TTC549 (cell line): Measurements from ENCODE around the gene ME3.
"Not testable (repeated sequence)": the region's sequence is repeated elsewhere in the genome, so short reads cannot be mapped to it uniquely, and the experiment has no call there.

ENCODE experiments used
- FAIRE-seq: peaks from 2 replicates; lab custom pipeline; 2012; peaks lifted over from hg19 to GRCh38; lab: Jason Lieb, UNC

The ME3 gene

GRCh38 chr11:86587264-86588193, 84.9 kb downstream of the ME3 start:
- no peak for FAIRE-seq

- no peak for FAIRE-seq
These were observed 86.1 kb downstream of the ME3 start for GRCh38 chr11:86586307-86586706.

- FAIRE-seq = no peak
These were observed 89.5 kb downstream of the ME3 start for GRCh38 chr11:86582898-86583297.

DNA sequence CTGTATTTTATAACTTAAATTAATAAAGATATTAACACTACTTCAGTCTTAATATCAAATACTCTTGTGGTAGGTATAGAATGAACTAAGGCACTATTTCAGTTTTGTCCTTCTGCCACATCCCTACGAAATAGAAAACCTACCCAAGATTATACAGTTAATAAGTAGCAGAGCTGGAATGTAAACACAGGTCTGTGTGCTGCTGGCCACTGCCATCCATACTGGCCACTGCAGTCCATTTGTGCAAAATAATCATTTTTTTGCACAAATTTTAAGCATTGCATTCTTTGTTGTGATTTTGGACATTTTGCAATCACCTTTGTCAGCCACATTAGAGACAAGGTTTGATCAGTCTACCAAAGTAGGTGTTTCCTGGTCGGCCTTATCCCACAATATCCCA, 91.9 kb downstream of the ME3 start:
- no peak for FAIRE-seq

DNA sequence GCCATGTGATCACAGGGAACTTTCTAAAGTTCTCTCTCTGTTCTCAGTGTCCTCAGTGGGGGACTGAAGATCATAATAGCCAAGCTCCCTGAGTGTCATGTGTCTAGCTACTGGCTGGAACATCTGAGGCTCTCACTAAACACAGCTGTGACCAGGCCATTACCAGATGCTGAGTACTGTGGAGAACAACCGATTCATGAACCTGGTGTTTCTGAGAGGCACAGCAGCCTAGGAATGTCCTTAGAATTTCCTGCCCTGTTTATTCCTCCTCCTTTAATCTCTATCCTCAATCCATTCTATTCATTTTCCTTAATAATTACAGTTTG, 93.0 kb downstream of the ME3 start:
- FAIRE-seq = no peak

DNA sequence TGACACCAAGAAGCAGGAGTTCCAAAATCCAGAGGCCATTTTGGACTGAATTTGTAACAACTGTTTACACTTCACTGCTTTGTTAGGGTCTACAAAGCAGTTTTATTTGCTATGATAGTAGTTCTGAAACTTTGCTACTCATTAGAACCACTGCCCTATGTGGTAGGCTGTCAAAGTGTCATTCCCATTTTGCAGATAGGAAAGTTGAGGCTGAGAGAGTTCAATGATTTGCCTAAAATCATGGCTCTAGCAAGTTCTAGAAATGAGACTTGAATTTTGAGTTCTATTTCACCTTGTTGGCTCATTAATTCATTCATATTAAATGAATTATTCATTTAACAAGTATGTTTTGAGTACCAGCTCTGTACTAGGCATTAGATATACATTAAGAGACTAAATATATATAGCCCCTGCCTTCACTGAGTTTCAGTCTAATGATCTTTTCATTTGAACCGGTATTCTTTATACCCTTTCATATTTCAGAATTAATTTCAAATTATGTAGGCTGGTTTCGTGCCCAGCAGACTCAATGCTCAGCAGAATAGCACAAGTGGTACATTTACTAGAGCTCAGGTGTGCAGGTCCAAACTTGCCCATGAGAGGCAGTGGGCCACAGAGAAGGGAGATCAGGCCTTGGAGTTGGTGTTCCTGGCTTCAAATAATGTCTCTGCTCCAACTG, 93.5 kb downstream of the ME3 start:
- FAIRE-seq = no peak

DNA sequence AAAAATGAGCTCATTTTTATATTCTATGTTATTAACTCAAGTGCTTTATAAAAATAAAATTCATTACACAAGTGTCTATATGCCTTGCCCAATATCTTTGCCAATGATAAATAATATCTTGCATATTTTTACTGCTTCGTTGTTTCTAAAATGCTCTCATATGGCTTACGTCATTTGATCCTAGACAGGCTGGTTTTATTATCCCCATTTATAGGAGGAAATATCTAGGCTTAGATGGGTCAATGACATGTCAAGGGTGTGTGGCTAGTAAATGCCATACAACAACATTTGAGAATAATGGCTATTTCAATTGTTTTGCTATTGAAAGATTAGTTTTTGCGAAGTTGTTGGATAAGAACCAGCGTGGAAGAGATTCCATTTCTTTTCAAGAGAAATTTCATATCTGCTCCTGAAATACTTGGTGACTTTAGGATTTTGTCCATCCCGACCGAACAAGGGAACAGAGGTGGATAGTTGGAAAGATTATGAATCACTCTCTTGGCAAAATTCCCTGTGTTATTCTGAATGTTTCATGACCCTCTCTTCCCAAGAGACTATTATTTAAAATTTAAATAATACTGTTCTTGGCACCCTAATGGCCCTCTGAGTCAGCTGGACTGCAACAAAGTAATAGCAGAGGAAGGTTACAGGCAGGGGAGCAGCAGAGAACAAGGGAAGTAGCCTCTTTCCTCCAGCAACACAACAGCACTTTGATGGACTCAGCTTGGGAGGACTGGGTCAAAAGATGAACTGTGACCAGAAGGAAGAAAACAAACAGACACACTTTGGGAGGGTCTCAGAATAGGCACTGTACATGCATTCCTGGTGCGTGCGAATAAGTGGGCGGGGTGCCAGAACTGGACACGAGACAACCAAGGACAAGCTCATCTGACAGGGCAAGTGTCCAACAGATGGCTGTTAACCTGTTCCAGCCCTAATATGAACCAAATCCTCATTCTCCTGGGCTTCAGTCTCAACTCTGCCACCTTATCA, 94.5 kb downstream of the ME3 start:
- no peak for FAIRE-seq

DNA sequence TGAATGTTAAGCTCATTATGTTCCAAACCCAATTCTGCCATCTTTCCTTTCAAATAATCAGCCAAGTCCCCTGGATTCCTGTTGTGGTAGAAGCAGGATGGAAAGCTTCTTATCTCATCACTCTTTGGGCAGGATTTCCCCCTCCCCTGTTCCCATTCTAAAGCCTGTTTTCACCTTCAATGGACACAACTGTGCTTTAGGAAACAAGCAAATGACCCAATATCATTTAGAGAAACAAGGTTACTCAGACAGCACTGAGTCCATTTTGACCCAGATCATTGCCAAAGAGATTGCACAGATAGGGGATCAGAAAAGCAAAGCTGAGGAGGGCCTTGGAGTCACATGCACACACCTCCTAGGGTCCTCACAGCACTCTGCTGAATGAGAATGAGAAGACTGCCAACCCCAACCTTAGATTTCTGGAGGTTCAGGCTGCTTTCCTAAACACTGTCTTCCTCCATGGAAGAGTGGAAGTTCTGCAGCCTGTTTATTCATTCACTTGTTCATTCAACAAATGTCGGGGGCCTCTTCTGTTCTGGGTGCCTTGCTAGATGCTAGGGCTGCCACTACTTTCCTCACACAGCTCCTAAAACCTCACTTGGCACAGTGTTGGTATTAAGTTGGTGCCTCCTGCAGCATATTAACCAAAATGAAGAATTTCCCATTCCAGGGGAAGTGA, 95.3 kb downstream of the ME3 start:
- FAIRE-seq = no peak

DNA sequence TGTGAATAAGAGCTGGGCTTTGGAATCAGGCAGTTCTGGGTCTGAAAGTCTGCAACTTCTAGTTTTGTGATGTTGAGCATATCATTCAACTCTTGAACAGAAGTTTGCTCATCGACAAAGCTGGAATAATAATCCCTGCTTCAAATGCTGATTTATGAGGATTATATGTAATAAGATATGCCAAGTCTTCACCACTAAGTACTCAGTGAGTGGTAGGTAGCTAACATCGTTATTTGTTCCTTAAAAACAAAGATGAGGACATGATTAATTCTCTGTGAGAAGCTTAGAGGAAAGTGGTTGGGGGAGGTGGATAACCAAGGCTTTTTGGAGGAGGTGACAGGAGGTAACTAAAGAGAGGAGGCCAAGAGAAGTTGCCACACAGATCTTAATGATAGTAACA, 96.5 kb downstream of the ME3 start:
- no peak for FAIRE-seq

DNA sequence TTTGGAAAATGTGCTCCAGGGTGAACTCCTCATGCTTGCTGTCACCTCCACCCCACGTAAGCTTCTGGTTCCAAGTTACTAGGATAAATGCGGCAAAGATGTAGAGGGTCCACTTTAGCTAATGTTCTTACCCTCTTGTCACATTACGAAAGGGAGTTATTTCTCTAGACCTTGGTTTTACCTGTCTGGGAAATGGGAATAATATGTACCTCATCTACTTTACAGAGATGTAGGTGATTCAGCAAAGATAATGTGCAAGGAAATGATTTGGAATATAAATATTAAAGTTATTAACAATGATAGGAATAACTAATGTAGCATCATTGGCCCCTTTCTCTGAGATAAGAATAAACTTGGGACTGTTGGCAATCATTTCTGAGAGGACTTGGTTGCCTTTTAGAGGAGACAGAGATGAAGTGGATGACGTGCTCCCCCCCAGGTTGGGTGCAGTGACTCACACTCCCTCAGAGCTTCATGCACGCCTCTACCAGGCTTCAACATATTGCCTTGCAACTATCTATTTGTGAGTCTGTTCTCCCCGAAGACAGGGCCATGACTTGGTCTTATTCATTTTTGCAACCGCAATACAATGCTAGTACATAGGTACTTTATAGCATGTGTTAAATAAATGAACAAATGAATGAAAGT, 97.1 kb downstream of the ME3 start:
- FAIRE-seq = no peak

DNA sequence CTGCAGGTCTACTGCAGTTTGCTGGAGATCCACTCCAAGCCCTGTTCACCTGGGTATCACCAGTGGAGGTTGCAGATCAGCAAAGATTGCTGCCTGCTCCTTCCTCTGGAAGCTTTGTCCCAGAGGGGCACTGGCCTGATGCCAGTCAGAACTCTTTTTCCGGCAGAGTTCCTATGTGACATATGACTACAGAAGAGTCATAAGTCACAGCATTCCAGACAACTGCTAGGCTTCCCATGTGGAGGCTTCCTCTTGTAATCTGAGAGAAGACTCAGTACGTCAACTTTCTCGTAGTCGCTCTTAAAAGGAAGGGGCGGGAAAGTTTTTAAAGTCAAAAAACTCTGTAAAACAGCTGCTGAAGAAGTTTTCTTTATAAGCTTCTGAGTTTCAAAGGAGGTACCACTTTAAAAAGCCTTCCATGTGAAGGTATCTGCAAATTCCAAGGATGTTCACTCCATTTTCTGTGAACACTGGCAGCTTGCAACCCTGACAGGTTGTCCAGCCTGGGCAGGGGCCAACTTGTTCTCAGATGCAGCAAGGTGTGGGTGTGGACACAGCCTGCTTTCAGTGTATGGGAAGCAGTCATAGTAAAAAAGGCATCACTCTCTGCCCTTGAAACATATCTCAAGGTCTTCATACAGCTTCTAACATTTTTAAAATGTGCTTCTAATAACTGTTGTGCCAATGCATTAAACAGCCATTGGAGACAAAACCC, 97.8 kb downstream of the ME3 start:
- FAIRE-seq = no peak

- no peak for FAIRE-seq
These were observed 101.0 kb downstream of the ME3 start for GRCh38 chr11:86571273-86571948.

DNA sequence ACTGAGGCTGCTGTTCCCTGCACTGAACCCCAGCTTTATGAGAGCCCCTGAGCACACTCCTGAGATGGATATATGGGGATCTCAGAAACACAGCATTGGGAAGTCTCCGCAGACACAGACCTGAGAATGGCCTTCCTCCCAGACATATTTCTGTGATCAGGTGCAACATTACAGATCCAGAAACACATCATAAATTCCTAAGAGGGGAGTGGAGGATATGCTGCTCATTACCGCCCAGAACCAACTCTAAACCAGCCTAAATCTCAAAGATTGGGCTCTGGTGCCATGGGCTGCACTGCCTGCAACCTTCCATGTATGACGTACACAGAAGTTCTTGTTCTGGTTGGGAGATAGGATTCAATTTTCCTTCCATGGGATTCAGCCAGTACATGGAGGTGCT, 102.0 kb downstream of the ME3 start:
- FAIRE-seq = no peak

- no peak for FAIRE-seq
These were observed 102.4 kb downstream of the ME3 start for GRCh38 chr11:86570020-86570419.

- no peak for FAIRE-seq
These were observed 103.3 kb downstream of the ME3 start for GRCh38 chr11:86569109-86569508.

- FAIRE-seq = no peak
These were observed 106.6 kb downstream of the ME3 start for GRCh38 chr11:86565801-86566312.

- no peak for FAIRE-seq
These were observed 107.0 kb downstream of the ME3 start for GRCh38 chr11:86565388-86565787.

- not testable (repeated sequence) for FAIRE-seq
These were observed 109.6 kb downstream of the ME3 start for GRCh38 chr11:86562842-86563241.

DNA sequence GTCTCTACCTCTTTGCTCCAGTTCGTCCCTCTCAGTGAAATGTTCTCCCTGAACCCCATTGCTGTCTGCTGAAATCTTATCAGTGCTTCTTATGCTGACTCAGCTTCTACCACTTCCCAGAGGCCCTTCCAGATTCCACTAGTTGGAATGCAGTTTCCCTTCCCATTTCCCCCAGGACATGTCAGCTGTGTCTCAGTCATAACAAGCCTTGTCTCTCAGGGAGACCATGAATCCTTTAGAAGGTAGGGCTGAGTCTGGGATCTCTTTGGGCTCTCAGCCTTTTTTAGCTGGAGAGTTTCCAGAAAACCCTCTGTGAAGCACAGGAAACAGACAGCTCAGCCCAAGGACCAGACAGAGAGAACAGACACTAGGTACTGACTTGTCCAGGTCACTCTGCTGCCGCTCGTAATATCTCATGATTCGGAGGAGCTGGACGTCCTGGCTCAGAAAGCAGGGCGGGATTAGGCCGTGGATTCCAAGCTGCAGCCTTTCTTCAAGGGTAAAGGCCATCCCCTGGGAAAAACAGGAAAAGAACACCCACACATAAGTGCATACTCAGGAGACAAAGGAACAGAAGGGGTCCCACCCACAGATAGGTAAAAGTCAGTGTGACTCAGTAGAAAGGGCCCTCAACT, 113.0 kb downstream of the ME3 start:
- no peak for FAIRE-seq

DNA sequence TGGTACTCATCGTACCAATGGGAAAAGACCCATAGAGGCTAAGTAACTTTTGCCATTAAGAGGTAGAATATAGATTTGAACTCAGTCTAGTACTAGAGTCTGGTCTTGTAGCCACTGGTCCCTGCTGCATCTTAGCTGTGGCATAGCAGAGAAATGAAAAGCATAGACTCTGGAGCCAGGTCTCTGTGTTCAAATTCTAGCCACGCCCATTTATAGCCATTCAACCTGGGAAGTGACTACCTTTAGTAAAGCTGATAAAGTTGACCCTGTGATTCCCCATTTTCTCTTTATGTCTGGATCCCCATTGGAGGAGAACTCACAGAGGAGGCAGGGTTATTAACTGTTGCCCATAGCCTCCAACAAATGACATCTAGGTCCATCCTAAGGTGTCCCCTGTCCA, 113.6 kb downstream of the ME3 start:
- FAIRE-seq = no peak
